Mesenchymal stem cell (in vitro differentiated cells and primary cell): ENCODE results near the gene MCTP2.
A peak's percentile ranks its signal among the peaks of the same experiment; 100 is the strongest.

ENCODE experiments used
- DNase-seq: peaks from one replicate; pipeline ENCODE4 v3.0.0-alpha.2; 2013
- H2AFZ ChIP-seq: one replicate; pipeline ENCODE4 v1.6.1; 2013; ENCODE audit warnings: low read depth, mild to moderate bottlenecking, control low read depth, inconsistent platforms, low read length, moderate library complexity
- H2AK5ac ChIP-seq: 2 replicates; pipeline ENCODE4 v1.6.1; 2013; ENCODE audit warnings: low read length, moderate library complexity, mild to moderate bottlenecking, inconsistent platforms; ENCODE audit not compliant: severe bottlenecking
- H2BK120ac ChIP-seq: one replicate; pipeline ENCODE4 v1.6.1; 2013; ENCODE audit warnings: low read depth, mild to moderate bottlenecking, inconsistent platforms, low read length, moderate library complexity
- H2BK12ac ChIP-seq, 2 experiments: one replicate each; pipeline ENCODE4 v1.6.1; 2013; ENCODE audit warnings: inconsistent platforms in 2 of 2, low read length in 2 of 2, mild to moderate bottlenecking in 2 of 2, moderate library complexity in 2 of 2, control low read depth in 1 of 2
- H2BK15ac ChIP-seq: one replicate; pipeline ENCODE4 v1.6.1; 2013; ENCODE audit warnings: mild to moderate bottlenecking, low read depth, inconsistent platforms; ENCODE audit not compliant: poor library complexity, severe bottlenecking
- H2BK5ac ChIP-seq: 2 replicates; pipeline ENCODE4 v1.6.1; 2013; ENCODE audit warnings: low read depth, mild to moderate bottlenecking, low read length, control low read depth, inconsistent platforms; ENCODE audit not compliant: poor library complexity, severe bottlenecking
- H3K14ac ChIP-seq, 2 experiments: one replicate each; pipeline ENCODE4 v1.6.1; 2013; ENCODE audit warnings: inconsistent platforms in 2 of 2, low read length in 2 of 2, control low read depth in 1 of 2, mild to moderate bottlenecking in 1 of 2, moderate library complexity in 1 of 2
- H3K18ac ChIP-seq, 2 experiments: one replicate each; pipeline ENCODE4 v1.6.1; 2013; ENCODE audit warnings: inconsistent platforms in 2 of 2, low read length in 2 of 2, control low read depth in 1 of 2, low read depth in 1 of 2, mild to moderate bottlenecking in 1 of 2
- H3K23ac ChIP-seq, 2 experiments: one replicate each; pipeline ENCODE4 v1.6.1; 2013; ENCODE audit warnings: inconsistent platforms in 2 of 2, low read length in 2 of 2, mild to moderate bottlenecking in 2 of 2, moderate library complexity in 2 of 2, control low read depth in 1 of 2
- H3K27ac ChIP-seq: 2 replicates; pipeline ENCODE4 v1.5.1; 2013; ENCODE audit warnings: mild to moderate bottlenecking, moderate library complexity, low read length, control low read depth, inconsistent platforms; ENCODE audit not compliant: poor library complexity, severe bottlenecking
- H3K27me3 ChIP-seq, 2 experiments: 2 replicates each; pipeline versions ENCODE4 v1.6.1 to v1.7.0; 2013; ENCODE audit warnings: low read length in 2 of 2, mild to moderate bottlenecking in 2 of 2, moderate library complexity in 2 of 2, control low read depth in 1 of 2, inconsistent platforms in 1 of 2; ENCODE audit not compliant: control insufficient read depth in 1 of 2, insufficient read depth in 1 of 2
- H3K36me3 ChIP-seq, 2 experiments: 2 replicates each; pipeline versions ENCODE4 v1.6.1 to v1.7.0; 2013; ENCODE audit warnings: low read length in 2 of 2, control low read depth in 1 of 2, inconsistent platforms in 1 of 2, low read depth in 1 of 2, mild to moderate bottlenecking in 1 of 2; ENCODE audit not compliant: insufficient read depth in 2 of 2, control insufficient read depth in 1 of 2
- H3K4ac ChIP-seq, 2 experiments: one replicate each; pipeline ENCODE4 v1.6.1; 2013; ENCODE audit warnings: inconsistent platforms in 2 of 2, low read length in 2 of 2, mild to moderate bottlenecking in 2 of 2, moderate library complexity in 2 of 2, control low read depth in 1 of 2, low read depth in 1 of 2
- H3K4me1 ChIP-seq: 2 replicates; pipeline ENCODE4 v1.6.1; 2013; ENCODE audit warnings: low read depth, low read length, control low read depth; ENCODE audit not compliant: control insufficient read depth, insufficient read depth
- H3K4me2 ChIP-seq: 2 replicates; pipeline ENCODE4 v1.6.1; 2013; ENCODE audit warnings: low read length, mild to moderate bottlenecking, inconsistent platforms; ENCODE audit not compliant: poor library complexity, severe bottlenecking
- H3K4me3 ChIP-seq, 2 experiments: 2 replicates each; pipeline versions ENCODE4 v1.5.1 to v1.7.0; 2013; ENCODE audit warnings: low read length in 2 of 2, mild to moderate bottlenecking in 2 of 2, control low read depth in 1 of 2, low read depth in 1 of 2; ENCODE audit not compliant: insufficient read depth in 1 of 2
- H3K79me1 ChIP-seq: replicated peaks from 2 replicates; pipeline ENCODE4 v1.6.1; 2013; ENCODE audit warnings: mild to moderate bottlenecking, control low read depth, low read length, inconsistent platforms; ENCODE audit not compliant: poor library complexity, severe bottlenecking
- H3K9ac ChIP-seq: 2 replicates; pipeline ENCODE4 v1.7.0; 2013; ENCODE audit warnings: mild to moderate bottlenecking, low read length, moderate library complexity
- H3K9me3 ChIP-seq: 2 replicates; pipeline ENCODE4 v1.7.0; 2013; ENCODE audit warnings: mild to moderate bottlenecking, low read length; ENCODE audit not compliant: control insufficient read depth
- H4K8ac ChIP-seq: one replicate; pipeline ENCODE4 v1.6.1; 2013; ENCODE audit warnings: inconsistent platforms, mild to moderate bottlenecking, low read length, moderate library complexity
- H4K91ac ChIP-seq: one replicate; pipeline ENCODE4 v1.6.1; 2013; ENCODE audit warnings: mild to moderate bottlenecking, low read length, inconsistent platforms
- WGBS: methylation state at CpG from one replicate; pipeline ENCODE4 v1.1.7; 2013; ENCODE audit warnings: mixed read lengths; 5-methylcytosine and 5-hydroxymethylcytosine counted together

The MCTP2 gene

DNA sequence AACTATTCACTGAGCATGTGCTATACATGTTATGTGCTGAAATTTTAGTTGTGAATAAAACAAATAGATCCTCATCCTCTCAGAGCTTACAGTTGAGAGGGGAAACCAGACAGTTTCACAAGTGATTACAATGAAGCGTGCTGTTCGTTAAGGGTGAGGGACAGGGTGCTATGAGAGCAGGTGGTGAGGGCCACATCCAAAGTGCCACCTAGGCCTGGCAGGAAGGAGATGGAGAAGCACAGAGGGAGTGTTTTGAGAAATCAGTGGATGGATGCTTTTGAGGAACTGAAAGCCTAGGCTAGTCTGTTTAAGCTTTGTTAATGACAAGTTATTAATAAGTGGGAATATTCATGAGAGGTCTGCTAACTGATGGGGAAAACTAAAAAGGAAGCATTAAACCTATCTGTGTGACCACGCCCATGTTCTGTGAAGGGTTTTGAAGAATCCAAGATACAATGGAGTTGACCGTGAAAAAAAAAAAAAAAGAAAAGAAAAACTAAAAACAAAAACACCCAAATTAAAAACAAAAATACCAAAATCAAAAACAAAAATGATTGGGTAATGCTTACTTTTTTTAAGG, 7.3 kb downstream of the MCTP2 start:
- 97% methylated on average over 2 of the region's 4 CpGs for WGBS
- no peak overlapping the region for H3K9ac ChIP-seq
- H3K4me3 ChIP-seq = no peak overlapping the region
- H3K23ac ChIP-seq = no peak overlapping the region
- no peak overlapping the region for H4K91ac ChIP-seq
- H3K9me3 ChIP-seq = no peaks in the 10 kb centered on the region
- H3K36me3 ChIP-seq = no peaks in the 10 kb centered on the region
- no peak overlapping the region for H3K4me2 ChIP-seq
- H3K14ac ChIP-seq = no peak overlapping the region
- H3K4ac ChIP-seq = no peak overlapping the region
- H2BK5ac ChIP-seq = no peak overlapping the region
- H2AFZ ChIP-seq = no peak overlapping the region
- no peaks in the 10 kb centered on the region for H3K27me3 ChIP-seq
- no peak overlapping the region for H2AK5ac ChIP-seq
- peaks cover 4% of the 10 kb centered on the region for H3K4me1 ChIP-seq
- no peak overlapping the region for H4K8ac ChIP-seq
- DNase-seq = no peak
- H2BK15ac ChIP-seq = no peak overlapping the region
- peak overlapping the region in 1 of 2 experiments; percentile 74 for H2BK12ac ChIP-seq
- peak overlapping the region in 1 of 2 experiments; percentile 79 for H3K18ac ChIP-seq
- H2BK120ac ChIP-seq = no peak overlapping the region
- no peak overlapping the region for H3K27ac ChIP-seq
- peaks cover 13% of the 10 kb centered on the region for H3K79me1 ChIP-seq

DNA sequence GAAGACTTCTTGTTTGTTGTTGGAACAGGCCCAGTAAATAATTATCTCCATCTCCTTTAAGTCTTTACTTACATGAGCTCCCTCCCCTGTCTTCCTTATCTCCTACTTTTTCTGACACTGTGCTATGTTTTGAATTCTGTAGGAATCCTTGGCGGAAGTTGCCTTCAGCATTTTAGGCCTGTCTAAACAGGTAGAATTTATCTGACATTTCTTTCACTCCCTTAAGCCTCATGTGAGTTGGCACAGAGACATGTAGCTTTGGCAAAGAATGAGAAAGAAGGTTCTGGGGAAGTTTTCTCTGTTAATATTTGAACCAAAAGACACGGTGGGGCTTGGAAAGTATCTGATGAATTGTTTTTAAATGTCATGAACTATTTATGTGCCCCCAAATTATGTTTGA, 8.1 kb downstream of the MCTP2 start:
- H3K27ac ChIP-seq = no peak overlapping the region
- H4K8ac ChIP-seq = no peak overlapping the region
- DNase-seq = no peak
- no peak overlapping the region for H3K23ac ChIP-seq
- no peaks in the 10 kb centered on the region for H3K9me3 ChIP-seq
- H3K4me2 ChIP-seq = no peak overlapping the region
- no peak overlapping the region for H2BK120ac ChIP-seq
- H2AFZ ChIP-seq = no peak overlapping the region
- H3K18ac ChIP-seq = no peak overlapping the region
- H3K27me3 ChIP-seq = no peaks in the 10 kb centered on the region
- H2BK15ac ChIP-seq = no peak overlapping the region
- peak overlapping the region; percentile 95 for H2AK5ac ChIP-seq
- H2BK12ac ChIP-seq = no peak overlapping the region
- H4K91ac ChIP-seq = no peak overlapping the region
- 78% methylated on average over 2 of the region's 2 CpGs for WGBS
- H3K14ac ChIP-seq = no peak overlapping the region
- H3K9ac ChIP-seq = no peak overlapping the region
- no peak overlapping the region for H2BK5ac ChIP-seq
- peak overlapping the region in 1 of 2 experiments; percentile 57 for H3K4ac ChIP-seq
- H3K79me1 ChIP-seq = peaks cover 13% of the 10 kb centered on the region
- no peaks in the 10 kb centered on the region for H3K36me3 ChIP-seq
- no peak overlapping the region for H3K4me3 ChIP-seq
- H3K4me1 ChIP-seq = peaks cover 2% of the 10 kb centered on the region

GRCh38 chr15:94240480-94240879, 9.1 kb downstream of the MCTP2 start:
- Histone ChIP-seq H3K4me3 (no peak overlapping the region), H3K36me3 (no peaks in the 10 kb centered on the region), H2BK120ac (no peak overlapping the region), H2BK12ac (no peak overlapping the region), H4K91ac (no peak overlapping the region), H3K4me1 (peaks cover 2% of the 10 kb centered on the region), H3K27me3 (no peaks in the 10 kb centered on the region), H3K4ac (no peak overlapping the region), H2AFZ (no peak overlapping the region), H3K14ac (no peak overlapping the region), H2BK15ac (no peak overlapping the region), H3K9me3 (no peaks in the 10 kb centered on the region), H2BK5ac (no peak overlapping the region), H3K18ac (no peak overlapping the region), H3K27ac (no peak overlapping the region), H4K8ac (no peak overlapping the region), H3K9ac (no peak overlapping the region), H3K4me2 (no peak overlapping the region), H2AK5ac (no peak overlapping the region), H3K23ac (no peak overlapping the region), H3K79me1 (peaks cover 13% of the 10 kb centered on the region)
- peak; percentile 74 for DNase-seq
- WGBS = 33% methylated on average over 1 of the region's 2 CpGs

DNA sequence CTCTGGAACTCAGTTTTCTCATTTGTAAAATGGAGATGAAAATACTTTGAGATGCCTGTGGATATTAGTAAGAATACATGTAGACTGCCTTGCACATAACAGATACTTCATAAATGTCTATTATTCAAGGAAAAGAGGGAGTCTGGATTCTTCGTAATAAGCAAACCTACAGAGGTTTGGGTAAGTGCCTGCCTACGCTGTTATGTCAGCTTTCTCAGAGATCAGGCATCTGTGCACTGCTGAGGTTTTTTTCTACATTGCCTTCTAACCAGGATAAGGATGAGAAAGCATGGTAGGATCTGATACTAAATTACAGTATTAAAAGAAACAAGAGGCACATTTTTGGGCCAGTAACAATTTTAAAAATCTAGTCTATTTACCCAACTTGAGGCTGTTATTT, 10.9 kb downstream of the MCTP2 start:
- H2BK12ac ChIP-seq = no peak overlapping the region
- H3K9ac ChIP-seq = no peak overlapping the region
- H3K18ac ChIP-seq = no peak overlapping the region
- H3K79me1 ChIP-seq = peaks cover 20% of the 10 kb centered on the region
- no peak overlapping the region for H3K14ac ChIP-seq
- no peaks in the 10 kb centered on the region for H3K9me3 ChIP-seq
- no peak overlapping the region for H4K8ac ChIP-seq
- H2BK5ac ChIP-seq = no peak overlapping the region
- H3K23ac ChIP-seq = no peak overlapping the region
- no peak overlapping the region for H4K91ac ChIP-seq
- H3K4ac ChIP-seq = no peak overlapping the region
- DNase-seq = peak; percentile 41
- no peaks in the 10 kb centered on the region for H3K27me3 ChIP-seq
- H2BK120ac ChIP-seq = no peak overlapping the region
- no peak overlapping the region for H2BK15ac ChIP-seq
- no peak overlapping the region for H3K4me2 ChIP-seq
- no peaks in the 10 kb centered on the region for H3K36me3 ChIP-seq
- H2AK5ac ChIP-seq = no peak overlapping the region
- H3K4me1 ChIP-seq = peaks cover 2% of the 10 kb centered on the region
- H3K27ac ChIP-seq = no peak overlapping the region
- no peak overlapping the region for H2AFZ ChIP-seq
- 92% methylated on average over 2 of the region's 2 CpGs for WGBS
- H3K4me3 ChIP-seq = no peak overlapping the region
